Measurements from ENCODE around the gene CACNA1B. TPM values are rescaled to one million over a fixed set of nuclear protein-coding genes. Genes with fewer than 3 reads are reported as not detected.

The CACNA1B gene
- total RNA-seq, 1 experiment from 2014 or later = 7.8 TPM

- no peaks in the 10 kb centered on the region for H3K79me2 ChIP-seq (ENCODE audit: insufficient read depth, low read length)
- H3K4me1 Mint-ChIP-seq = no peaks in the 10 kb centered on the region
- TF ChIP-seq CTCF (conservative IDR thresholded peaks at IDR 0.05) = no peak
- no peak overlapping the region for H3K4me3 Mint-ChIP-seq
- H3K36me3 Mint-ChIP-seq (ENCODE audit: insufficient read depth in 1 of 3, low read depth in 3 of 3) = peaks cover 26 to 42% (median 33%) of the 10 kb centered on the region in 3 experiments
- no peaks in the 10 kb centered on the region for H3K9me3 ChIP-seq (ENCODE audit: control insufficient read depth, low read depth, low read length)
- no peak overlapping the region for H3K4me2 ChIP-seq (ENCODE audit: insufficient read depth, insufficient read length, low read length)
- no peak overlapping the region for H3K14ac ChIP-seq (ENCODE audit: insufficient read depth, low read length)
- no peaks in the 10 kb centered on the region for H4K20me1 ChIP-seq (ENCODE audit: control insufficient read depth, insufficient read depth, insufficient read length)
- no peak overlapping the region for H3K4ac ChIP-seq (ENCODE audit: low read depth, low read length)
- H3K23ac ChIP-seq (ENCODE audit: insufficient read length, low read depth, low read length) = no peak overlapping the region
- no peak overlapping the region for H4K8ac ChIP-seq (replicated peaks; ENCODE audit: insufficient read length, low read depth, low read length)
- no peak overlapping the region for H2BK5ac ChIP-seq (ENCODE audit: insufficient read length, low read length)
- no peak overlapping the region; a peak in 2 of 7 replicates for H3K27ac Mint-ChIP-seq
- H3K27me3 ChIP-seq (ENCODE audit: insufficient read depth, low read length) = no peaks in the 10 kb centered on the region
- no peak overlapping the region for H3K27ac ChIP-seq (ENCODE audit: insufficient read length, low read depth, low read length)
- H2AFZ ChIP-seq (ENCODE audit: low read length) = no peak overlapping the region
- H2BK15ac ChIP-seq (ENCODE audit: low read depth, low read length) = no peak overlapping the region
- H3K18ac ChIP-seq (ENCODE audit: insufficient read length, low read depth, low read length) = no peak overlapping the region
- H2BK12ac ChIP-seq (ENCODE audit: insufficient read length, low read depth, low read length) = no peak overlapping the region
- H3K23me2 ChIP-seq (ENCODE audit: insufficient read length, low read depth, low read length, poor library complexity, severe bottlenecking) = no peaks in the 10 kb centered on the region
- peaks cover 2 to 8% of the 10 kb centered on the region in 2 experiments; a peak in 3 of 5 replicates for H3K9me3 Mint-ChIP-seq
- H3K9ac ChIP-seq (ENCODE audit: extremely low read depth, insufficient read length, low read length) = no peak overlapping the region
- H2AK5ac ChIP-seq (ENCODE audit: insufficient read length, low read length) = no peak overlapping the region
- no peaks in the 10 kb centered on the region; the same call in 1 of the 2 replicates for H3K27me3 Mint-ChIP-seq (ENCODE audit: low read depth)
- H2BK120ac ChIP-seq (ENCODE audit: low read depth, low read length, poor library complexity, severe bottlenecking) = no peak overlapping the region
- H4K5ac ChIP-seq (ENCODE audit: insufficient read length, low read depth, low read length) = no peak overlapping the region
- H3K79me1 ChIP-seq (ENCODE audit: insufficient read depth, low read depth, low read length, poor library complexity, severe bottlenecking) = no peaks in the 10 kb centered on the region
- WGBS (ENCODE audit: extremely low coverage, insufficient read length, low lambda C conversion rate) = no CpG with 5 or more reads among the region's 8 CpGs
- H2BK20ac ChIP-seq (ENCODE audit: low read depth, low read length, poor library complexity, severe bottlenecking) = no peak overlapping the region
- no peak overlapping the region for H3K56ac ChIP-seq (ENCODE audit: insufficient read length, low read depth, low read length)
- H3T11ph ChIP-seq (ENCODE audit: low read length) = no peak overlapping the region
- DNase-seq = no peak
- no peaks in the 10 kb centered on the region for H3K4me1 ChIP-seq (ENCODE audit: insufficient read depth, low read length)
- H4K91ac ChIP-seq (ENCODE audit: insufficient read length, low read depth, low read length) = no peak overlapping the region
Measured at GRCh38 chr9:137977571-137978261, 100.1 kb downstream of the CACNA1B start.
